Skeletal muscle satellite cell (primary cell): ENCODE data around the gene CBR3.

Experiments used
- H3K27me3 ChIP-seq: 2 replicates; pipeline ENCODE4 v1.7.0; 2013; ENCODE audit warnings: low read length; ENCODE audit not compliant: control insufficient read depth, insufficient read depth
- H3K36me3 ChIP-seq: 2 replicates; pipeline ENCODE4 v1.7.0; 2013; ENCODE audit warnings: mild to moderate bottlenecking, control low read depth, low read length; ENCODE audit not compliant: insufficient read depth
- H3K4me1 ChIP-seq: 2 replicates; pipeline ENCODE4 v1.7.0; 2013; ENCODE audit warnings: low read length; ENCODE audit not compliant: control insufficient read depth, insufficient read depth
- H3K4me2 ChIP-seq: 2 replicates; pipeline ENCODE4 v1.7.0; 2013; ENCODE audit warnings: mild to moderate bottlenecking, low read length
- H3K4me3 ChIP-seq: 2 replicates; pipeline ENCODE4 v1.7.0; 2013; ENCODE audit warnings: low read length
- H3K9ac ChIP-seq: 2 replicates; pipeline ENCODE4 v1.7.0; 2013; ENCODE audit warnings: mild to moderate bottlenecking, low read depth, low read length, moderate library complexity
- H3K9me3 ChIP-seq: replicated peaks from 2 replicates; pipeline ENCODE4 v1.7.0; 2013; ENCODE audit warnings: mild to moderate bottlenecking, control low read depth, low read length

The CBR3 gene

GRCh38 chr21:36156815-36157670, 22.2 kb downstream of the CBR3 start, which contains the start of gene DOP1B:
Gene DOP1B (plus strand): TSS chr21:36156824. CDS start chr21:36164734, 7,910 bp downstream.
- H3K36me3 ChIP-seq = no peaks in the 10 kb centered on the region
- H3K4me3 ChIP-seq = peak within 1 kb of the TSS; percentile 98
- H3K9me3 ChIP-seq = no peaks in the 10 kb centered on the region
- H3K4me1 ChIP-seq = peaks cover 8% of the 10 kb centered on the region
- H3K9ac ChIP-seq = peak within 1 kb of the TSS; percentile 91
- no peaks in the 10 kb centered on the region for H3K27me3 ChIP-seq
- peak within 1 kb of the TSS; percentile 99 for H3K4me2 ChIP-seq

DNA sequence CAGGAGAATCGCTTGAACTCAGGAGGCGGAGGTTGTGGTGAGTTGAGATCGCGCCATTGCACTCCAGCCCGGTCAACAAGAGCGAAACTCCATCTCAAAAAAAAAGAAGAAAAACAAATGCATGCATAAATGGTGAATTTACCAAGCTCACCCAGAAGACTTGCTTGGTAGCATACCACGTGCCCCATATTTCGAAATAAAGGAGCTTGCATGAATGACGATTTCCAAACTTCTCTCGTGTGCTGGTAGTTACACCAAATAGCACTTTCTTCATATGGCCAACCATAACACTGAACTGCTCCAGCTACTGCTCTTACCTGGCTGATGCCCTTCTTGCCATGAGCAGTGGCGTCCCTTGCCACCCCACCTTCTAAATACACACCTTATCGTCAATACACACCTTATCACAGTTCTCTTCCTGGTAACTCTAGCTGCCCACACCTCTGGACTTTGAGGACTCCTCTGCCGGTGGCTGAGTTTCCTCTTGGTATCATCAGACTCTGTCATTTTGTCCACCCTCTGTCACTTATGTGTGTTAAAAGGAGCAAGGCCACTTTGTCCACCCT, 24.6 kb downstream of the CBR3 start:
- Histone ChIP-seq H3K9ac (no peak overlapping the region), H3K36me3 (no peaks in the 10 kb centered on the region), H3K27me3 (no peaks in the 10 kb centered on the region), H3K4me1 (peaks cover 8% of the 10 kb centered on the region), H3K4me3 (no peak overlapping the region), H3K4me2 (no peak overlapping the region), H3K9me3 (no peaks in the 10 kb centered on the region)

DNA sequence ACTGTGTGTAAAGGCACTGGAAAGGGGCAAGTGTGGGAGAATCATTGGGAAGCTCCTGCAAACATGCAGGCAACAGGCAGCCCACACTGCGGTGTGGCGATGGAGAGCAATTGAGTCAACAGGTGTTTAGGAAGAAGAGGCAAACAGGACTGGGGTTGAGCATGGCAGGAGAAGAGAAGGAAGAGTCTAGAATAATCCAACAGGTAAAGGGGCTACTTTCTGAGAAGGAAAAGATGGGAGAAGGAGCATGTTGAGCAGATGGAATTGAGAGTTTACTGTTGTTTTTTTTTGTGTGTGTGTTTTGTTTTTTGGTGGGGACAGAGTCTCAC, 25.9 kb downstream of the CBR3 start:
- Histone ChIP-seq H3K36me3 (peaks cover 3% of the 10 kb centered on the region), H3K4me1 (peaks cover 3% of the 10 kb centered on the region), H3K4me2 (no peak overlapping the region), H3K4me3 (no peak overlapping the region), H3K27me3 (no peaks in the 10 kb centered on the region), H3K9ac (no peak overlapping the region), H3K9me3 (no peaks in the 10 kb centered on the region)

- Histone ChIP-seq H3K9ac (no peak overlapping the region), H3K9me3 (no peaks in the 10 kb centered on the region), H3K4me2 (no peak overlapping the region), H3K27me3 (no peaks in the 10 kb centered on the region), H3K4me3 (no peak overlapping the region), H3K36me3 (peaks cover 3% of the 10 kb centered on the region), H3K4me1 (no peaks in the 10 kb centered on the region)
Measured at GRCh38 chr21:36162631-36163030, 27.8 kb downstream of the CBR3 start.

- Histone ChIP-seq H3K9ac (no peak overlapping the region), H3K9me3 (no peaks in the 10 kb centered on the region), H3K4me2 (no peak overlapping the region), H3K4me1 (no peaks in the 10 kb centered on the region), H3K36me3 (peaks cover 3% of the 10 kb centered on the region), H3K27me3 (no peaks in the 10 kb centered on the region), H3K4me3 (no peak overlapping the region)
Measured at GRCh38 chr21:36163750-36164741, 29.2 kb downstream of the CBR3 start.

DNA sequence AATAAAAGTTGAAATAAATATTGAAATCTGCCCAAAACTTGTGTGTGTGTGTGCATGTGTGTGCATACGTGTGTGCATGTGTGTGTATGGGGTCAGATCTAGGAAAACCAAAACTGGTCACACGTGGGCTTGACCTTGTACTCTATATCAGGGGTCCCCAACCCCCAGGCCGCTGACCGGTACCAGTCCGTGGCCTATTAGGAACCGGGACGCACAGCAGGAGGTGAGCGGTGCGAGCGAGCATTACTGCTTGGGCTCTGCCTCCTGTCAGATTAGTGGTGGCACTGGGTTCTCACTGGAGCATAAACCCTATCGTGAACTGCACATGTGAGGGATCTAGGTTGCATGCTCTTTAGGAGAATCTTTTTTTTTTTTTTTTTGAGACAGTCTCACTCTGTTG, 30.5 kb downstream of the CBR3 start:
- H3K4me3 ChIP-seq = no peak overlapping the region
- H3K4me2 ChIP-seq = no peak overlapping the region
- H3K36me3 ChIP-seq = peaks cover 6% of the 10 kb centered on the region
- no peaks in the 10 kb centered on the region for H3K4me1 ChIP-seq
- no peaks in the 10 kb centered on the region for H3K27me3 ChIP-seq
- no peaks in the 10 kb centered on the region for H3K9me3 ChIP-seq
- H3K9ac ChIP-seq = no peak overlapping the region

DNA sequence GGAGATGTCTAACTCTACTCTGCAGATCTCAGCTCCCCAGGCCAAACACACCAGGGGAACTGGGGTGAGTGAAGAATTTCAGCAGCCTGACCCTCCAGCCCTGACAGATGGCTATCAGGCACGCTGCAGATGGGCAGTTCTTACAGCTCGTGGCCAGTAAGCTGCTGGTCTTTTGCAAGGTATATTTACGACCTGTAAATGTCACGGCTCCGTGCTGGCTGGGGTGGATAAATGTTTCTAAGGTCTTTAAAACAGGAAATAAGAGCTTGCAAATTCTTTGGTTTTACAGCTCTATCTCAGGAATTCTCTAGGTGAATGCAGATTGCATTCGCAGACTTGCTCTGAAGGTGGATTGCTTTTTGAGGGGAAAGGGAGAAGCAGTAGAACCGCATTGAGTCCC, 31.8 kb downstream of the CBR3 start:
- no peaks in the 10 kb centered on the region for H3K4me1 ChIP-seq
- no peak overlapping the region for H3K9ac ChIP-seq
- H3K27me3 ChIP-seq = no peaks in the 10 kb centered on the region
- peaks cover 6% of the 10 kb centered on the region for H3K36me3 ChIP-seq
- no peak overlapping the region for H3K4me2 ChIP-seq
- no peaks in the 10 kb centered on the region for H3K9me3 ChIP-seq
- H3K4me3 ChIP-seq = no peak overlapping the region

DNA sequence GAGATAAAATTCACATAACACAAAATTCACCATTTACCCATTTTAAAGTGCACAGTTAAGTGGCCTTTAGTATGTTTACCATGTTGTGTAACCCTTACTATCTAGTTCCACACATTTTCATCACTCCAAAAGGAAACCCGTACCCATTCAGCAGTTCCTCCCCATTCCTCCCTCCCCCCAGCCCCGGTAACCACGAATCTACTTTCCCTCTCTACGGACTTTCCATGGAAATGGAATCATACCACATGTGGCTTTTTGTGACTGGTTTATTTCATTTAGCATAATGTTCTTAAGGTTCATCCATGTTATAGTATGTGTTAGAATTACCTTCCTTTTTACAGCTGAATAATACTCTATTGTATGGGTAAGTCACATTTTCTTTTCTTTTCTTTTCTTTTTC, 32.7 kb downstream of the CBR3 start:
- Histone ChIP-seq H3K9ac (no peak overlapping the region), H3K4me2 (no peak overlapping the region), H3K4me1 (no peaks in the 10 kb centered on the region), H3K9me3 (no peaks in the 10 kb centered on the region), H3K27me3 (no peaks in the 10 kb centered on the region), H3K36me3 (peaks cover 6% of the 10 kb centered on the region), H3K4me3 (no peak overlapping the region)

DNA sequence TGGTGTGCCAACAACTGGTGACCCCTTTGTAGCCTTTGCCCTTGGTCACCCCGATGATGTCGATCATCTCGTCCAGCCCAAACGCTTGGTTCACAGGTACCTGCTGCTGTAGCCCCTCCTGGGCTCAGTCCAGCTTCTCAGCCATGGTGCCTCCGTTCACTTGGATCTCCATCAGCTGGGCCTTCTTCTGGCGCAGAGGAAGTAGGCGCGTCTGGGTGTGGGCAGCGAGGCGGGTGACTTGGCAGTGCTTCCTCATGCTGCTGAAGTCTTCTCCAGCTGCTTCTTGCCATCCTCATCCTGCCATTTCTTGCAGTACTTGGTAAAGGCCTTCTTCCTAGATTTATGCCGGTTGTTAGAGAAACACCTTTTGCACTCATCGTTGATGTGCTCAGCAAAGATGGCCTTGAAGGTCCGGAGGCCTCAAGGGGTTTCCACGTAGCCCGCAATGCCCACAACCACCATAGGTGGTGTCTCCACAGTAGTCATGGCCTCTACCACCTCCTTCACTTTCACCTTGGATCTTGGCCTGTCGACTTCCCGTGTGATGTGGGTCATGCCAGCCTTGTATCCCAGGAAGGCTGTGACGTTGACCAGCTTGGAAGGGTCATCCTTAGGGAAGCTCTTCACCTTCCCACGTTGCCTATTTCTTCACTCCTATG, 34.7 kb downstream of the CBR3 start:
- Histone ChIP-seq H3K27me3 (no peaks in the 10 kb centered on the region), H3K9me3 (no peaks in the 10 kb centered on the region), H3K4me2 (no peak overlapping the region), H3K9ac (no peak overlapping the region), H3K36me3 (peaks cover 6% of the 10 kb centered on the region), H3K4me3 (no peak overlapping the region), H3K4me1 (no peaks in the 10 kb centered on the region)

DNA sequence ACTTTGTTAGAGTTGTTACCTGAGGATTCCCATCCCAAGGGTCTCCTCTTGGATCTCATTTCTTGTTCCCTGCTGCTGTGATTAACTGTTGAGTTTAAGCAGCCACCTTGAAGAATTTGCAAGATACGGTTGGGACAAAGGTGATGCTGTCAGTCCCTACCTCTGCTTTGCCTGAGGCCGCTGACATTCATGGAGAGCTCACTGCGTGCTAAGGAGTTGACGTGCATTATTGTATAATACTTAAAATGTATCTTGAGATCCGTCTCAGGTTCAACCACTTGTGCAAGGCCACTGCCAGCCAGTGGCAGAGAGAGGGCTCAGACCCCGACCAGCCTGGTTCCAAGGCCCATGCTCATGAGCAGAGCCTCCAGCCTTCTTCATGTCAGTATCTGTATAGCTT, 35.9 kb downstream of the CBR3 start:
- Histone ChIP-seq H3K4me2 (no peak overlapping the region), H3K4me1 (no peaks in the 10 kb centered on the region), H3K36me3 (peaks cover 4% of the 10 kb centered on the region), H3K9ac (no peak overlapping the region), H3K4me3 (no peak overlapping the region), H3K27me3 (no peaks in the 10 kb centered on the region), H3K9me3 (no peaks in the 10 kb centered on the region)

GRCh38 chr21:36171336-36171735, 36.5 kb downstream of the CBR3 start:
- Histone ChIP-seq H3K9ac (no peak overlapping the region), H3K9me3 (no peaks in the 10 kb centered on the region), H3K36me3 (peaks cover 4% of the 10 kb centered on the region), H3K4me3 (no peak overlapping the region), H3K4me2 (no peak overlapping the region), H3K4me1 (no peaks in the 10 kb centered on the region), H3K27me3 (no peaks in the 10 kb centered on the region)
